SK-N-MC (cell line): Measurements from ENCODE around the gene GAD2.

Experiments used
- EZH2 ChIP-seq: fragments of 200-600 bp; sonication (generic); IDR thresholded peaks from one replicate; pipeline ENCODE4 v1.6.1; 2017; ENCODE audit warnings: antibody characterized with exemption
- FOXP2 ChIP-seq: optimal IDR thresholded peaks from 2 replicates; pipeline ENCODE3; 2011; ENCODE audit warnings: mild to moderate bottlenecking, moderate library complexity; ENCODE audit not compliant: insufficient read depth; ENCODE audit errors: extremely low read length, control extremely low read depth
- POLR2AphosphoS5 ChIP-seq: IDR thresholded peaks from 2 replicates; pipeline ENCODE4 v1.6.1; 2012; ENCODE audit warnings: mild to moderate bottlenecking, low read depth, low read length, borderline replicate concordance

- TF ChIP-seq POLR2AphosphoS5 (no peak), EZH2 (no peak), FOXP2 (no peak)
Measured at GRCh38 chr10:26334932-26335573, 118.5 kb downstream of the GAD2 start.
